HG03558 (cell line): ENCODE data around the gene TNFRSF1A.

Source experiments
- ATAC-seq: cut with Tn5 transposase; IDR thresholded peaks from one replicate; pipeline ENCODE4 v1.9.1; 2021; ENCODE audit warnings: moderate number of reproducible peaks; ENCODE audit not compliant: unreplicated experiment; ENCODE audit errors: extremely low read depth

The TNFRSF1A gene

DNA sequence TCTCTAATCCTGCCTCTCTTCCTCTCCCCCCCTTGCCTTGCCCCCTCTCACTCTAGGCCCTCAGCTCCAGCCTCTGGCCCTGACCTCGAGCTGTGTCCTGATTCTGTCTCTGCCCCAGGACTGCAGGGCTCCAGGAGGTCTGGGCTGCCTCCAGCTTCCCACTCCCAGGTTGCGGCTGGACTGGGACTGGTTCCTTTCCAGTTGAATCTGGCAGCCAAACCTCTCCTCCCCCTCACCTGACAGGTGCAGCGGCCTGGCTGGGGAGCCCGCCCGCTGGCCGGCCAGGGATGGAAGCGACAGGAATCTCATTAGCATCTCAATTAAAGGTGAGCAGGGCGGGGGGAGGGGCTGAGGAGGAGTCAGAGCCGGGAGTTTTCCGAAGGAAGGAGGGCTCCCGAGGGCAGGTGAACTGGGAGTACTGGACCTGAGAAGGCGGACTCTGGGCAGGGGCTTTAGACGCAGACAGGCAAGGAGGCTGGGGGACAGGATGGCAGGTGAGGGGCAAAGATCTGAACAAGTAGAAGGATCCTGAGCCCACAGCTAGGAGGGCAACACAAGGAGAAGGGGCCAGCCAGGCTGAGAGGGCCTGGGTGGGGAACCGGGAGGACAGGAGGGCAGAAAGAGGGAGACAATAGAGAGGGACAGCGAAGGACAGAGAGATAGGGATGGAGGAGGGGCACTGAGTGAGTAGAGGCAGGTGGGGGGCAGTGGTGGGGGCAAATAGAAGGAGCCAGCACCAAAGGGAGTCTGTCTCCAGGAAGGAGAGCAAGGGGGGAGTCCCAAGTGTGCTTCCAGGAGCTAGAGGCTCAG lies 33.6 kb upstream of the TNFRSF1A start, which contains the start of gene SCNN1A:
Gene SCNN1A (minus strand): TSS at position 295 of the 810 bp plus-strand sequence. CDS start 780 bp downstream, outside the sequence.
- ATAC-seq, result no peak

DNA sequence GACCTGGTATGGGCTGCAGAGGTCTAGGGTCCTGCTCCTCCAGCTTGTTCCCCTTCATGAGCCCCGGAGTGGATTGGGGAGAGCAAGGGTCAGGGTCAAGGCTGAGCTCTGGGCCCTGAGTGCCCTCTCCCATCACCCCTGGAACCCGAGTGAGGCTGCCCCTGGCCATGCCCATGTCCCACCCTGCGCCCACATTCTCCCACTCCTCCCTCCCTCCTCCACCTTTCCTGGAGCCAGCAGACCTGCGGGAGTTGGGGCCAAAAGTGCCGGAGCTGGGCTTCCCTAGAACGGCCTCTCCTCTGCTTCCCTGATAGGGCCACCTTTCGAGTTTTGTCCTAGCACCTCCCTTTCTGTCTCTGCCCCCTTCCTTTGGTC lies 32.9 kb upstream of the TNFRSF1A start:
- ATAC-seq, result no peak

DNA sequence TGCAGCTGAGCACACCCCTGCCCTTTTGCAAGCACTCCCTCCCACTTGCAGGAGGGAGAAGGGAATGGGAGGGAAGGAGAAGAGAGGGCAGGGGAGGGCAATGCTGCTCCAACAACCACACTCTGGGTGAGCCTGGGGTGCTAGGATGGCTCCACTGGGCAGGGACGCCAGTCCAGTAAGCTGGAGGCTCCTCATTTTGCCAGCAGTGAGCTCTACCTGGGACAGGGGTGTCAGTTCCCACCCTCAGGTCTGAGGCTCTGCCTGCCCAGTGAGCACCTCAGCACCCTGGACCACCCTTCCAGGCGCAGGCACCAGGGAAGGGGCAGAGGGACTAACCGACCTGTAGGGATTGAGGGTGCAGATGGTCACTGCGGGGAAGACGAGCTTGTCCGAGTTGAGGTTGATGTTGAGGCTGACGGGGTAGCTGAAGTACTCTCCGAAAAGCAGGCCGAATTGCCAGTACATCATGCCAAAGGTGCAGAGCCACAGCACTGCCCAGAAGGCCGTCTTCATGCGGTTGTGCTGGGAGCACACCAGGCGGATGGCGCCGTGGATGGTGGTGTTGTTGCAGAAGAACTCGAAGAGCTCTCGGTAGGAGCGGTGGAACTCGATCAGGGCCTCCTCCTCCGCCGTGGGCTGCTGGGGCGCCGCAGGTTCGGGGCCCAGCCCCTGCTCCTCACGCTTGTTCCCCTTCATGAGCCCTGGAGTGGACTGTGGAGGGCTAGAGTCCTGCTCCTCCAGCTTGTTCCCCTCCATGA lies 32.3 kb upstream of the TNFRSF1A start:
- ATAC-seq, result no peak

GRCh38 chr12:6373022-6373787 lies 31.3 kb upstream of the TNFRSF1A start:
- ATAC-seq, result no peak

GRCh38 chr12:6372403-6373003 lies 30.6 kb upstream of the TNFRSF1A start:
- no peak for ATAC-seq

DNA sequence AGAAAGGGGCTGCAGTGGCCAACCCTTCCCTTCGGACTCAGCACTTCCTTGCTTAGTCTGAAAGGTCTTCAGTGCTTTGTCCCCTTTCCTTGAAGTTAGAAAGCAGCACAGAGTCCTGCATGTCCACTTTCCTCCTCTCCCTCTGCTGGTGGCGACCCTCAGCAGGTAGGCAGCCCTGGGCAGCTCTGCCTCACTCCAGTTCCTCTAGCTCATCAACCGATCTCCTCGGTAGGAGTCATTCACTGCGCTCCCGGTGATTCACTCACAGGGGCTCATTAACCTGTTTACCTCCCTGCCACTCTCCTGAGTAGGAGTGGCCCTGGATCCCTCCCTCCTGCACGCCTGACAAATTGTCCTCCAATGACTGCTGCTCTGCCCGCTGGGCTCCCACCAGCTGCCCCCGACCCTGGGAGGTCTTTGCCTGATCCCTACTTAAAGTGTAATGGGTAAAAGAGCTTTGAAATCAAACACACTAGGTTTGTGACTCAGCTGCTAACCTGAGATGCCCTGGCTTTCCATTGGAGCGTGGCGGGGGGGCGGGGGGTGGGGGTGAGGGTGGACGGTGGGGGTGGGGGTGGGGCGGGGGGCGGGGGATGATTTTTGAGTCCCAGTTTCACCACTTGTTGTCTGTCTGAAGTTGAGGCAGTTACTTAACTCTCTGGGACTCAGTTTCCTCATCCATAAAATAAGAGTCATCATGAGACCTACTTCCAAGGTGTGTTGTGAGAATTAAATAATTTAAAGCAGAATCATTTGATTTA lies 29.3 kb upstream of the TNFRSF1A start:
- no peak for ATAC-seq

DNA sequence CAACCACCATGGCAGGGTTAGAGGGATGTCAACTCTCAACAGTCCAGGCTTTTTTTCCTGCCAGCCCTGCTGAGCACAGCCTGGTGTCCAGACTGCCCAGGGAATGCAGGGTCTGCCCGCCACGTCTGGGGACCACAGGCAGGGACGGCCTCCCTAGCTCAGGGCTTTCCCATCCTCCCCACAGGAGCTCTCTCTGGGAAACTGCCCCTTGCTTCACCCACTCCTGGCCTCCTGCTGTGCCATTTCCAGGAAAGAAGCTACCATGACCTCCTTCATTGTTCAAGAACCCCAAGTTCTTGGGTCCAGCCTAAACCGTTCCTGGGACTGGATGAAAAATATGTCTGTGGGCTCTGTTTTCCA lies 28.7 kb upstream of the TNFRSF1A start:
- ATAC-seq, result no peak

DNA sequence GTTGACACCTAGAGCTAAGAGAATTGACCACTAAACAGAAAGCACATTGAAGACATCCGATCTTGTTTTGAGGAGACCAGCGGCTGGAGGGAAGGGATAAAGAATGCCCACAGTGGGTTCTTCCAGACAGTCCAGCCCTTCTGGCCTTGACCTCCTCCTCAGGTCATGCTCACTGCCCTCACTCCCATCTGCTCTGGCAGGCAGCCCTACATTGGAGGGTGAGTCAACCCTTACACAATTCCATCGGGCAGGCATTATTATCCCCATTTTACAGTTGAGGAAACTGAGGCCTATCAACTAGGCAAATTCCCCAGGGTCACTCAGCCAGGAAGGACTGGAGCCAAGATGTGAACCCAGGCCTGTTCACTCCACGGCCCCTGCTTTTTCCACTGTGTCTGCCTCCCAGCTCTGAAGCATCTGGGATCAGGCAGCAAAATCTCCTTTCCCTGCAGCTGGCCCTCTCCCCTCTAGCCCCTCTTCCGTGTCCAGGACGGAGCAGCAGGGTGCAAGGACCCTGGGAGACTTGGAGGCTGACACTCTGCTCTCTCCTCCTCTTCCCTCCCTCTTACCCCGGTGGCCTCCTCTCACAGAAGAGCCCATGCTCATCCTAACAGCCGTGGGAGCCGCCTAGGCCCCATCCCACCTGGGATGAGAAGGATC lies 28.2 kb upstream of the TNFRSF1A start:
- ATAC-seq, result no peak

DNA sequence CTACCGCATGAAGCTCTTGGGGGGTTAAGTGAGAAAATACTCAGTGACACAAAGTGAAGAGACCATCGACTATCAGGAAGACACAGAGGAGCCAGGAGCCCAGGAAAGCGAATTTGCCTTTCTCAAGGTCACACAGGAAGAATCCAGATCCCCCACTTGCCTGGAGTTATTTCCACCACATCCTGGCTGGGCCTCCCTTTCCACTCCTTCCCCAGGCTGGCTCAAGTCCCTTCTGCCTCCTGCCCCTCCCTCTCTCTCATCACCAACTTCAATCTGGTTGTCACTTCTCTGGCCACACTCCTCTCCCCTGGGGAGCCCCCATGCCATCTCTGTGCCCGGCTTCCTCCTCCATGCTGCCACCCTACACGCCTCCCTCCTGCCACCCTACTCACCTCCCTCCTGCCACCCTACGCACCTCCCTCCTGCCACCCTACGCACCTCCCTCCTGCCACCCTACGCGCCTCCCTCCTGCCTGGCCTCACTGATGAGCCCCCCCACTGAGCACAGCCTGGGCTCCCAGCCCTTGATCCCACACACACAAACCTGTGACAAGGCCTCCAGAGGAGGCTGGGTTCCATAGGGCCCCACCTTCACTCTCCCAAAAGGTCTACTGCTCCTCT lies 27.1 kb upstream of the TNFRSF1A start:
- ATAC-seq, result no peak

DNA sequence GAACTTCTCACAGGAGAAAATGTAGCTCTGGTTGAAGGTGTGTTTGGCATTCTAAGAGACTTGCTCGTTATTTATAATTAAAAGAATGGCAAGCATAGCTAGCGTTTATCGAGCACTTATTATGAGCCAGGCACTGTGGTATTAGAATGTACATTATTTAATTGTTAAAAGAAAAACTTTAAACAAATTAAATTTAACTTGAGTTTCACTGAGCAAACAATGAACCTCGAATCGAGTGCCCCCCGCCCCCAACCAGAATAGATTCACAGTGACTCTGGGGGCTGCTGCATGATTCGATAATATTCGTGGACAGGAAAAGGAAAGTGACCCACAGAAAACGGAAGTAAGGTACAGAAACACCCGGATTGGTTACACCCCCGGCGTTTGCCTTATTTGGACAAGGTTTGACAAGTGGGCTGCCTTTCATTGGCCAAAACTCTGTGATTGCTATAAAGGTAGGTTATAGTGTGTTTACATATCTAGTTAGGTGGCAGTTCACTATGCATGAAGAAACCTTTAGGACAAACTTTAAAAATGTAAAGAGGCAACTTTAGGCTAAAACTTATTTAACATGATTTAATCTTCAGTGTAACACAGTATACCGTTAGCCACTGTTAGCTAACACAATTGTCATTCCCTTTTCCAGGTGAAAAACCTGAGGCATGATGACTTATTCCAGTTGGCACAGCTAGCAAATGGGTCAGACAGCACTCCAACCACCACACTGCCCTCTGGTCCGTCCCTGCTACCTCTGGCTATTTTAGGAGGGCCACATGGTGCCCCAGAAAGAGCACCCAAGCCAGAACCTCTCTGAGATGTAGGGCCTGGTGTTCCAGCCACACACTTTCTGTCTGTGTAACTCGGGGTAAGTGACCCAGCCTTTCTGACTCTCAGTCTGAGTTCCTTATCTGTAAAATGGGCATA lies 26.4 kb upstream of the TNFRSF1A start:
- no peak for ATAC-seq

DNA sequence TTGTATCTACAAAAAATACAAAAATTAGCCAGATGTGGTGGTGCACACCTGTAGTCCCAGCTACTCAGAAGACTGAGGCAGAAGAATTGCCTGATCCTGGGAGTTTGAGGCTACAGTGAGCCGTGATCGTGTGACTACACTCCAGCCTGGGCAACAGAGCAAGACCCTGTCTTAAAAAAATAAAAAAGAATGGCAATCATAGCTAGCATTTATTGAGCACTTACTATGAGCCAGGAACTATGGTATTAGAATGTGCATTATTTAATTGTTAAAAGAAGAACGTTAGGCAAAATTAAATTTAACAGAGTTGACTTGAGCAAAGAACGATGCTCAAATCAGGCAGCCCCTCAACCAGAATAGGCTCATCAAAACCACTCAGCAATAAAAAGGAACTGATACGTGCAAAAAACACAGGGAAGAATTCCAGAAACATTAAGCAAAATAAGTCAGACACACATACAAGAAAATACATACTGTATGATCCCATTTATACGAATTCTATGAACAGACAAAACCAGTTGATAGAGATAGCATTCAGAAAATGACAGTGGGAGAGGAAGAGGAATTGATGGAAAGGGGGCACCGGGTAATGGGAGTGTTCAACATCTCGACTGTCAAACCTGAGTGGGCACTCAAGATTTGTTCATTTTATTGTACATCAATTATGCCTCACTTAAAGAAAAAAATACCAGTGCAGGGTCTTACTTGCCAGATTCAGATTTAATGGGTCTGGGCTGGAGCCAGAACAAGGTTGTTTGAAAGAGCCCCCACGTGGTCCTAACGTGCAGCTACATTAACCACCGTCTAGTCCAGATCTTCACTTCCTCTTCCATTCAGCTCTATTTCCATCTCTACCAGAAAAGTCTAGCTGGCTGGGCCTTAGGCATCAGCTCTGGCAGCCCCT lies 25.4 kb upstream of the TNFRSF1A start:
- ATAC-seq, result no peak

DNA sequence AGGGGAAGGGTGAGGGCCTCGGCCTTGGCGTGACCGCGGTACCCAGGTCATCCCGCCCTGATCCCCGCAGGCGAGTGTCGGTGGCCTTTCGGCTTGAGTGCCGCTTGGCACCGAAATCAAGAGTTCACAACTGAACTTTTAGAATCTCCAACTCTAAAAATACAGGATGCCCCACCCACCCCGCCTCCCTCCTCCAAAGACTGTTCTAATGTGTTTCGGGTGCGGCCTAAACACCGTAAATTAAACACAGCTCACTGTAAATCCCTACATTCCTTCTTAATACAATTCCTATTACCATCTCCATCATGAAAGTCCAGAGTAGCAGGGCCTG lies 22.1 kb upstream of the TNFRSF1A start:
- ATAC-seq, result no peak

DNA sequence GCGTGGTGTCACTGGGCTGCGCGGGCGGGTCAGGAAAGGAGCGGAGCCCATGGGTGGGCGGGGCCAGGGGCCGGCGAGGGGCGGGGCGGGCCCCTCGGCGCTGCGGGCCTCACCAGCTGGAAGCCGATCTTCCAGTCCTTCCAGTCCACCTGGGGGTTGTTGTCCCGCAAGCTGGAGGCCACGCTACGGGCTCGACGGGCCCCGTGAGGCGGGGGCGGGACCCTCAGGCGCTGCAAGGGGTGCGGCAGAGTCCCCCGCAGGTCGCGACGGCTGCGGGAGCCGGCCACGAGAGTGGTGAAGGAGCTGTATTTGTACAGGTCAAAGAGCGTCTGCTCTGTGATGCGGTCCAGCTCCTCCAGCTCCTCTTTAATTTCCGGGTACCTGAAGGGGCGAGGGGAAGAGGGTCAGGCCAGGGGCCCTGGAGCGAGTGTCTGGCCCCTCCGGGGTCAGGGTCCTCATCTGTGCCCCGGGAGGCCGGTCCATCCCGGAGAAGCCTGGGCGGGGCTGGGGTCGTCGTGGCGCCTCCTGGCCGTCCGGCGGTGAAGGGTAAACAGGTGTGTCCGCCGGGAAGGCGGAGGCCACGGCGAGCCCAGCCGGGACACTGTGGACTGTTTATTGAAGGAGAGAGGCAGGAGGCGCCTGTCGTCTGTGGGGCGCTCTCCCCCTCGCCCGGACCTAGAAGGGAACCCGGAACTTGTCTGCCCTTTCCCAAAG lies 21.6 kb upstream of the TNFRSF1A start:
- ATAC-seq, result no peak

DNA sequence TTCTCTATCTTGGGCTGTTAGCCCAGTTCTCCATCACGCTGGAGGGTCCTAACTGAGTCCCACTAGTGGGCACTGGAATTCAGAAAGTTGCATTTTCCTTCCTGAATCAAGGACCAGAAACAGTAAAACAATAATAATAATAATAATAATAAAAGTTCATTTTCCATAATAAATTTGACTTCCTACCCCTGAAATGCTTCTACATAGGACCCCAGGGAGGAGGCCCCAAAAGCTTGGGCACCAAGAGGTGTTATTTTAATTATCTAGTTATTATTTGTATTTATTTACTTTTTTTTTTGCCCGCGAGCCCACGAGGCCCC lies 21.1 kb upstream of the TNFRSF1A start:
- ATAC-seq, result no peak

DNA sequence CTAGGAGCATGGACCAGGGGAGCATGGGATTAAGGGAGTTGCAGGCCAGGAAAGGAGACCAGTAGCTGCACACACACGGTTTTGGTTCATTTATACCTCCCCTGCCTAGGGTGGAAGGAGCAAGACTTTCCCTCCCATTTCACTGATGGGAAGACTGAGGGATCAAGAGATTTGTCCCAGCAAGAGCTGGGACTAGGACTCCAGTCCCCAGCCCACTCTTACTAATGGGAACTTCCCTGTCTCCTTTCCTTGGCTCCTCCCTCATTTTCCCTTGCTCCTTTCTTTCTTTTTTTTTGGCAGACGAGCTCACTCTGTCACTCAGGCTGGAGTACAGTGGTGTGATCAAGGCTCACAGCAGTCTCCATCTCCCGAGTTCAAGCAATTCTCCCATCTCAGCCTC lies 20.5 kb upstream of the TNFRSF1A start:
- no peak for ATAC-seq

DNA sequence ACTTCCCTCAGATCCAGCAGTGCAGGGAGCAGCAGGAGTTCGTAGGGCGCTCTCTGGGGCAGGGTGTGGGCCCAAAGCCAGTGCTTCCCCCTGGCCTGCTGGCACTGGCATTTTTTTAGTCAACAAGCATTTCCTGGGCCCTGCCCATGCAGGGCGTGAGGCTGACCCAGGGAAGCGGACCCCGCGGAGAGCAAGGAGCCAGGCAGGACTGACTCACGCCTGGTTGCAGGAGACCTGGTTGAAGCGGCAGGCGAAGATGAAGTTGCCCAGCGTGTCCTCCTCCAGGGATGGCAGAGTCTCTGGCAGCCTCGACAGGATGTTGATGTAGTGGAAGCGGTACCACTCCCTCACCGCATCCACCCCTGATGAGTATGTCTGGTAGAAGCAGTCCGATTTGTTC lies 20.0 kb upstream of the TNFRSF1A start:
- ATAC-seq, result no peak
